ENCODE results near the gene APBB1IP.
A peak's percentile ranks its signal among the peaks of the same experiment; 100 is the strongest.

APBB1IP gene

GRCh38 chr10:26481914-26482550 lies 43.9 kb downstream of the APBB1IP start:
- TF ChIP-seq, protein P1, sequence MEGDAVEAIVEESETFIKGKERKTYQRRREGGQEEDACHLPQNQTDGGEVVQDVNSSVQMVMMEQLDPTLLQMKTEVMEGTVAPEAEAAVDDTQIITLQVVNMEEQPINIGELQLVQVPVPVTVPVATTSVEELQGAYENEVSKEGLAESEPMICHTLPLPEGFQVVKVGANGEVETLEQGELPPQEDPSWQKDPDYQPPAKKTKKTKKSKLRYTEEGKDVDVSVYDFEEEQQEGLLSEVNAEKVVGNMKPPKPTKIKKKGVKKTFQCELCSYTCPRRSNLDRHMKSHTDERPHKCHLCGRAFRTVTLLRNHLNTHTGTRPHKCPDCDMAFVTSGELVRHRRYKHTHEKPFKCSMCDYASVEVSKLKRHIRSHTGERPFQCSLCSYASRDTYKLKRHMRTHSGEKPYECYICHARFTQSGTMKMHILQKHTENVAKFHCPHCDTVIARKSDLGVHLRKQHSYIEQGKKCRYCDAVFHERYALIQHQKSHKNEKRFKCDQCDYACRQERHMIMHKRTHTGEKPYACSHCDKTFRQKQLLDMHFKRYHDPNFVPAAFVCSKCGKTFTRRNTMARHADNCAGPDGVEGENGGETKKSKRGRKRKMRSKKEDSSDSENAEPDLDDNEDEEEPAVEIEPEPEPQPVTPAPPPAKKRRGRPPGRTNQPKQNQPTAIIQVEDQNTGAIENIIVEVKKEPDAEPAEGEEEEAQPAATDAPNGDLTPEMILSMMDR (conservative IDR thresholded peaks at IDR 0.05; ENCODE audit: control insufficient read depth, insufficient read depth, low read depth, low read length) = no peak
- no peak for DNase-seq (ENCODE audit: low read depth)
- H3K4me3 ChIP-seq (ENCODE audit: control insufficient read depth, low read depth, low read length) = no peak overlapping the region

DNA sequence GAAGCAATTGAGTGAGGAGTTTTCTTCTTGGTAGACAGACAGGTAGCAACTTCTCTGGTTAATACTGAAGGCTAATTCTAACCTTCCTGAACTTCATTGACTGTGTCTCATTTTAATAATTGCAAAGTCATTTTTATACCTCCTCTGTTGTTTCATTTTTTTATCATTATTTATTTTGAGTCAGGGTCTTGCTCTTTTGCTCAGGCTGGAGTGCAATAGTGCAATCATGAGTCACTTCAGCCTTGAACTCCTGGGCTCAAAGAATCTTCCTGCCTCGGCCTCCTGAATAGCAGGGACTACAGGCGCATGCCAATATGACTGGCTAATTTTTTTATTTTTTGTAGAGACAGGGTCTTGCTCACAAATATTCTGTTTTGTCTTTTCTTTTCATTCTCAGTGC lies 45.4 kb downstream of the APBB1IP start:
- DNase-seq (ENCODE audit: low read depth) = no peak
- H3K4me3 ChIP-seq (ENCODE audit: control insufficient read depth, low read depth, low read length) = no peak overlapping the region
- TF ChIP-seq, protein P1 (conservative IDR thresholded peaks at IDR 0.05; ENCODE audit: control insufficient read depth, insufficient read depth, low read depth, low read length) = no peak

GRCh38 chr10:26485150-26485941 lies 47.2 kb downstream of the APBB1IP start:
- no peak overlapping the region for H3K4me3 ChIP-seq (ENCODE audit: control insufficient read depth, low read depth, low read length)
- TF ChIP-seq, protein P1 (conservative IDR thresholded peaks at IDR 0.05; ENCODE audit: control insufficient read depth, insufficient read depth, low read depth, low read length) = no peak
- DNase-seq (ENCODE audit: low read depth) = peak; percentile 84

DNA sequence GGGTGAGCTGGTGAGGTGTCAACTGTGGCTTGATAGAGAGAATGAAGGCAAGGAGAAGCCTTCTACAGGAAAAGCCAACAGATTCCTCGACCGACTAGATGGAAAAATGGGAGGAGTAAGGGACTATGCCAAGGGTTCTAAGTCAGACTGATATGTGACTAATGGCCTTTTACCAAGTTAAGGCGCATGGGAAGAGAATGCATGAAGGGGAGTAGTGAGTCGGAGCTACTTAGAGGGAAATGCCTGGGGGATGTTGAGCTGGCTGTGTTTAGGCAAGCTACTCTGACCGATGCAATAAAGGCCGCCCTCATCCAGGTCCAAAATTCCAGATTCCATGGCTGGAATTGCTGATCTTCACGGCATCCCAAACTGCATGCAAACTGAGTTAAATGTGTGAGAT lies 48.2 kb downstream of the APBB1IP start:
- TF ChIP-seq, protein P1 (conservative IDR thresholded peaks at IDR 0.05; ENCODE audit: control insufficient read depth, insufficient read depth, low read depth, low read length) = no peak
- H3K4me3 ChIP-seq (ENCODE audit: control insufficient read depth, low read depth, low read length) = peak overlapping the region; percentile 23
- peak; percentile 99 for DNase-seq (ENCODE audit: low read depth)

- TF ChIP-seq, protein P1 (conservative IDR thresholded peaks at IDR 0.05; ENCODE audit: control insufficient read depth, insufficient read depth, low read depth, low read length) = no peak
- DNase-seq (ENCODE audit: low read depth) = peak; percentile 100
- H3K4me3 ChIP-seq (ENCODE audit: control insufficient read depth, low read depth, low read length) = peak overlapping the region; percentile 23
Observed at GRCh38 chr10:26486990-26487850, 49.1 kb downstream of the APBB1IP start.

DNA sequence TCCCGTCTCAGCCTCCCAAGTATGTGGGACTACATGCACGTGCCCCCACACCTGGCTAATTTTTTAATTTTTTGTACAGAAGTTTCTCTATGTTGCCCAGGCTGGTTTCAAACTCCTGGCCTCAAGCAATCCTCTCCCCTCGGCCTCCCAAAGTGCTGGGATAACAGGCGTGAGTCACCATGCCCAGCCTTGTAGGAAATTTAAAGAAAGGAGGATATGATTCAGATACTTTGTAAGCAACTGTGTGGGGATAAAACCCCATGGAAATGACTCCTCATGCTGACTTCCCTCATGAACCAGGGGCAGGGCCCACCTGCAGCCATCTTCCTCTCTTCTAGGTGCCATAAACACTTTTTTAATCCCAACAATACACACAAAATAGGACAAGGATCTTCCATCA lies 50.2 kb downstream of the APBB1IP start:
- TF ChIP-seq, protein P1 (conservative IDR thresholded peaks at IDR 0.05; ENCODE audit: control insufficient read depth, insufficient read depth, low read depth, low read length) = no peak
- peak; percentile 87 for DNase-seq (ENCODE audit: low read depth)
- H3K4me3 ChIP-seq (ENCODE audit: control insufficient read depth, low read depth, low read length) = no peak overlapping the region

All from fibroblast of mammary gland (primary cell).